ENCODE measurements around the gene SLC16A12. TPM values are rescaled to one million over a fixed set of nuclear protein-coding genes. Genes with fewer than 3 reads are reported as not detected.
A peak's percentile ranks its signal among the peaks of the same experiment; 100 is the strongest.

SLC16A12 gene
- total and polyA plus RNA-seq, 8 donors = 6.0 to 38.2 (median 23.6) TPM

GRCh38 chr10:89468191-89468965 is 67.0 kb downstream of the SLC16A12 start:
- Histone ChIP-seq H3K27me3 (no peaks in the 10 kb centered on the region), H3K4me1 (peaks cover 17 to 60% (median 51%) of the 10 kb centered on the region in 3 donors), H3K9me3 (no peaks in the 10 kb centered on the region), H3K4me3 (no peak overlapping the region), H3K36me3 (no peaks in the 10 kb centered on the region), H3K27ac (peak overlapping the region in 2 of 4 donors; percentile 55 to 76)
- FAIRE-seq (no peak), DNase-seq (peak in 3 of 6 donors; percentile 29 to 53 (median 39)), ATAC-seq (peak; percentile 76 to 83 (median 81))
- 34 to 44% methylated on average over 9 of the region's 9 CpGs for WGBS, 2 donors
- TF ChIP-seq CTCF (IDR thresholded peaks at IDR 0.05) = no peak
- intact Hi-C loops (cut with DNase I) = no loop called here

DNA sequence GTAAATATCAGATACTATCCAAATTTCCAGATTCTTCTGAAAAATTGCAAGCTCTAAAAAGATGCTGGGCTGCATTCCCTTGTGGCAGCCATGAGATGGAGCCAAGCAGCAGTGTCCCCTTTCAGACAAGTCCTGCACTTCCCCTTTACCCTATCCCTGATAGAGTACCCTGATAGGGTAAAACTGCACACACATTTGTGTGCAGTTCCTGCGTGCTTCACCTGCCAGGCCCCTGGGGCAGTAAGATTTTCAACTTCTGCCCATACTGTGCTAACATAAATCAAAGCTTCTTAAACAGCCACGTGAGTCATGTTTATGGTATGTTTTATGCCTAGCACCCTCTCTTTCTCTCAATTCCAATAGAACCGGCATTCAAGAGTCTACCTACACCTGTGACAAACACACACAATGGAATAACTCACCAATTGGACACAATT is 68.8 kb downstream of the SLC16A12 start:
- H3K4me3 ChIP-seq = no peak overlapping the region
- no peaks in the 10 kb centered on the region for H3K27me3 ChIP-seq
- H3K36me3 ChIP-seq = no peaks in the 10 kb centered on the region
- FAIRE-seq (no peak), ATAC-seq (peak; percentile 29 to 59 (median 58)), DNase-seq (no peak)
- H3K9me3 ChIP-seq = no peaks in the 10 kb centered on the region
- H3K27ac ChIP-seq = peak overlapping the region in 2 of 4 donors; percentile 25 to 55
- 25 to 26% methylated on average over 3 of the region's 3 CpGs for WGBS, 2 donors
- TF ChIP-seq CTCF (IDR thresholded peaks at IDR 0.05) = peak in 1 of 4 donors; percentile 12
- intact Hi-C loops (cut with DNase I) = no loop called here
- H3K4me1 ChIP-seq = peaks cover 22 to 58% (median 47%) of the 10 kb centered on the region in 3 donors

DNA sequence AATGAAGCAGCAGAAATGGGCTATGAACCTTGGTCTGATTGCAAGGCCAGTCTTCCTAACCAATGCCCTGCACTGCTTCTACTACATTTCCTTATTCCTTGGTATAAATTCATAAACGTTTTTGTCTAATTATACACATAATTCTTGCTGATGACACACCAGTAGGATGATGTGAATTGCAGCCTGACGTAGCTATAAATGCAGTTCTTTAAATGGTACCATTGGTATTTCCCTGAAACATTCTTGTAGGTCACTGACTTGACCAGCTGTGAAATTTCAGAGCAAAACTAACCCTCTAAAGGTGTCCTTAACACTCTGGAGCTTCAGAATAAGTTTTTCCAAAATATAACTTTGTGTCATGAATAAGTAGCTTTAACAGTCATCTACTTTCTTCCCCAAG is 70.2 kb downstream of the SLC16A12 start:
- no peak for TF ChIP-seq CTCF (IDR thresholded peaks at IDR 0.05)
- Histone ChIP-seq H3K4me1 (peaks cover 17 to 47% (median 34%) of the 10 kb centered on the region in 3 donors), H3K27me3 (no peaks in the 10 kb centered on the region), H3K9me3 (no peaks in the 10 kb centered on the region), H3K27ac (no peak overlapping the region), H3K36me3 (no peaks in the 10 kb centered on the region), H3K4me3 (no peak overlapping the region)
- WGBS, 2 donors = 54 to 63% methylated on average over 2 of the region's 2 CpGs
- ATAC-seq (no peak), FAIRE-seq (no peak), DNase-seq (no peak)
- intact Hi-C loops (cut with DNase I) = no loop called here

- 59 to 62% methylated on average over 6 of the region's 6 CpGs for WGBS, 2 donors
These were observed 71.4 kb downstream of the SLC16A12 start for GRCh38 chr10:89463846-89464537.

More at GRCh38 chr10:89463846-89464537, 71.4 kb downstream of the SLC16A12 start:
- no peak for FAIRE-seq
- Histone ChIP-seq H3K4me3 (no peak overlapping the region), H3K9me3 (no peaks in the 10 kb centered on the region), H3K27ac (peak overlapping the region in 1 of 4 donors; percentile 45), H3K36me3 (no peaks in the 10 kb centered on the region), H3K27me3 (no peaks in the 10 kb centered on the region), H3K4me1 (peaks cover 17 to 36% (median 27%) of the 10 kb centered on the region in 3 donors)
- peak; percentile 60 to 81 (median 60) for ATAC-seq
- peak in 4 of 6 donors; percentile 47 to 69 (median 54) for DNase-seq
- intact Hi-C loops (cut with DNase I) = no loop called here
- no peak for TF ChIP-seq CTCF (IDR thresholded peaks at IDR 0.05)
